Stimulated activated CD4-positive, alpha-beta T cell treated with anti-CD3 and anti-CD28 coated beads, Interleukin-2, amount 100 ng/mL, for 4 hours (primary cell): ENCODE results near the gene MYOM1.

Experiments
- DNase-seq: peaks from one replicate; pipeline ENCODE4 v3.0.0-alpha.2; 2020; ENCODE audit warnings: low read depth

Gene MYOM1

DNA sequence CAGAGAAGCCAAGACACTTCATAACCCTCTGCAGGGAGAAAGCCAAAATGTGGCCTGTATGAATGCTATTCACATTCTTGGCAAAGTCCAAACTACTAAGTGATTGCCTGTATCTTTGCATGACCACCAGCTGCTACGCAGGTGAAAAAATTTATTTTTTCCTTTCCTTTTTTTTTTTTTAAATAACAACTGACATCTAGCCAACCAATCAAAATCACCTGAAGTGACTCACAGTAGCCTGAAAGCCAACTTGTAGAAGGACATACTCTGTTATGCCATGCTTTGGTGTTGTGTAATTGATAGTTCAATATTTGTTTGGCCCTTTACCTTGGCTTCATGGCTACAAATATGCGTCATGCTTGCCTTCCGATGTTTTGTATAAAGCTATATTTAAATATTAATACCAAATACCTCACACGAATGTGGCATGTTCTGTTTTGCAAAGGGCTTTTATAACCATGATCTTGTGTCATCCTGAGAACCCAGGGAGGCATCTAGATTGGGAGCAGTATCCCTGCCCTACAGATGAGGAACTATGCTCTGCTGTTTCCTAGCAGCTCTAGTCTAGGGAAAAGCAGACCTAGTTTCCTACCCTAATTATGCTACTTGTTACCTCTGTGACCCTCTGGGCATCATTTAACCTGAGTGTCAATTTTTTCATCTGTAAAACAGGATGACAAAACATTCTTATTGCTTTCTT is 102.1 kb downstream of the MYOM1 start:
- DNase-seq = no peak

- no peak for DNase-seq
Observed at GRCh38 chr18:3115447-3116030, 104.2 kb downstream of the MYOM1 start.

GRCh38 chr18:3114451-3114850 is 105.3 kb downstream of the MYOM1 start:
- no peak for DNase-seq

- no peak for DNase-seq
Observed at GRCh38 chr18:3114026-3114425, 105.7 kb downstream of the MYOM1 start.

- no peak for DNase-seq
Observed at GRCh38 chr18:3111523-3112240, 108.1 kb downstream of the MYOM1 start.

DNA sequence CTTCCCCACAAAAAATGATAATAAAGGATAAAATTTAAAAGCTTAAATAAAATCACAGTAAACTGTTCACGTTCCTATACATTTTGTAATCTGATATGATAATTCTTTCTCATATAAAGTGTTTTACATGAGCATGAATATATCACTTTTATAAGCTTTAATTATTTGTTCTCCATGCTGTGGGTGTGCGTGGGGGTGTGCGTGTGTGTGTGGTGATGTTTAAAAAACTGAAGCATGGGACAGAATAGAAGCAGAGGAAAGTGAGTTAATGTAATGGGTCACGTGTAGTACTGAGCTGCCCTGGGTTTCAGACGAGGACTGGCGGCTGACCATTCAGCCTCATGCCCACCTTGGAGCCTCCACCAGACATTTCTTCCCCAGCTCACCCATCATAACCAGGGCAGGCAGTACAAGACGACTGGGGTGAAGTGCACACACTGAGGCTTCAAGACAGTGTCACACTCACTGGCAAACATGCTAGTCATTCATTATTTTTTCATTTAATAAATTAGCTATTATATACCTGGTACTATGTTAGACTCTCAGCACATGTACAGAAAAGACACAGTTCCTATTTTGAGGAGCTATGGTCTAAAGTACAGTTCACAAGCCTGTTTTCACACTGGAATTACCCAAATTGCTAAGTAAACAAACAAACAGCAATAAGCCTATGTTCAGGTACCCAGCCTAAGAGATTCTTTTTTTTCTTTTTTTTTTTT is 109.6 kb downstream of the MYOM1 start:
- DNase-seq = no peak

- no peak for DNase-seq
Observed at GRCh38 chr18:3107740-3108151, 112.0 kb downstream of the MYOM1 start.

- no peak for DNase-seq
Observed at GRCh38 chr18:3104190-3105054, 115.3 kb downstream of the MYOM1 start.

- DNase-seq = no peak
Observed at GRCh38 chr18:3103576-3103975, 116.2 kb downstream of the MYOM1 start.

DNA sequence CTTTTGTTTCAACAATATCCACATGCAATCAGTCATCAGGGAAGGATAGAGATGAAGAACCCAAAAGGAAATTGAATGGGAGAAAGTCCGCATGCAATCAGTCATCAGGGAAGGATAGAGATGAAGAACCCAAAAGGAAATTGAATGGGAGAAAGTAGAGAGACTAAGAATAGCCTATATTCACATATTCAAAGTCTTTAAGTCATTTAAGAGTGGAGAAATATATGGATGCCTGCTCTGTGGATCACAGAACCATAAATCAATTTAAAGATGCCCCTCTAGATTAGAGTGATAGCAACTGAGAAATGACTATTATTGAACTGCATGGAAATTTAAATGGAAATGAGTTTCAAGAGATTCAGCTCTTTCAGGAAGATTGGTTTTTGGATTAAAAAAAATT is 116.8 kb downstream of the MYOM1 start:
- no peak for DNase-seq

DNA sequence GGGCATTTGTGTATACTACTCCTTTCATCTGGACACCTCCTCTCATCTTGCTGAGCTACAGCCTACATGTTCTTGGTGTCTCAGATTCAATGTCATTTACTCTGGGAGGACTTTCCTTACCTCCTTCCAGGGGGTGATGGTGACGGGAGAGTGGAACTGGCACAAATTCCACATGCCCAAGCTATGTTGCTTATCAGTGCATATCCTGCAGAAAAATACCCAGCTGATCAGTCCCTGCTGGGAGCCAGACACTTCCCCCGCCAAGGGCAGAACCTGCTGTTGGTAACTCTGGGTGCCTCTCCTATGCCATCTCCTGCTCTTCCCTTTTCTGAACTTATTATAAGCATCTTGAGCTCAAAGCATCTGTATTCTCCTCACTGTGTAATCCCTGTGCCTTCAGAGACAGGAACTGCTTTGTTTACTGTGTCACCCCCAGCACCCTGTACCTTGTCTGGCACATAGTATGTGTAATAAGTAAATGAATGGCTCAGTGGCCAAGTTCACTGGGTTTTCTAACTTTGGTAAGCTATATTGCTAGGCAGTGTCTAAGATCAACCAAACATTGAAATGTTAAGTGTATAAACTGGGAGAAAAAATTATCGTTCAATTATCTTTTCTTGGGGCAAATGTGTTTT is 119.2 kb downstream of the MYOM1 start:
- DNase-seq = no peak

DNA sequence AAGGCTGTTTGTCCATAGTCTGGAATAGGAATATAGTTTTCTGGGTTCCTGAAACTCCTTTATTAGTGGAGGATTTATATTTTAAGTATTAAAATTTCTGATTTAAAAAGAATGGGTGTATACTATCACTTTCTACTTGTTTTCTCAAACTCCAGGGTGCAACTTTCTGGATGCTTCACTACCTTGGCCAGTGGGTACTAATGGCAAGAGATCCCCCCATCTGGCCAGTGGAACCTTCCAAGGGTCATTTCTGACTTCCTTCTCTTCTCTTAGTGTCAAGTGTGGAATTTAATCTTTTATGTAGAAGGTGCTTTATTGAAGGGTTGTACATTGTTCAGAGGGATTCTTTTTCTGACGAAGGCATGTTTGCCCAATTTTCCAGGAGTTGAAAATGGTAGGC is 120.4 kb downstream of the MYOM1 start:
- no peak for DNase-seq

DNA sequence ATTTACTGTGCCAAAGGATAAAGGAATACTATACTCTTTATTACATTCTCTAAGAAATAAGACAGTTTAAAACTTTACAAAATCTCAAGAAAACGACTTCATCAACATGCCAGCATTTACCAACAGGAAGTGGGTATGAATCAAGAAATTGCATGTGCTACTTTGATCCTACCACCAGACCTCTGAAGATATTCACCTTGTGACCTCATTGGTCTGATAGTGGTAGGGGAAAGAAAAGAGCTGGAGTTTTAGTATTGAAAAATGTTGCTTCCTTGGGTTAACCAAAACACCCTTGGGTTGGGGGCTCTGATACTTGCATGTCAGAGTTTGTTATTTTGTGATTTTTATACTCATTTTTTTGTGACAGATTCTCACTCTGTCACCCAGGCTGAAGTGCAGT is 122.7 kb downstream of the MYOM1 start:
- DNase-seq = no peak

- no peak for DNase-seq
Observed at GRCh38 chr18:3095921-3096320, 123.8 kb downstream of the MYOM1 start.

DNA sequence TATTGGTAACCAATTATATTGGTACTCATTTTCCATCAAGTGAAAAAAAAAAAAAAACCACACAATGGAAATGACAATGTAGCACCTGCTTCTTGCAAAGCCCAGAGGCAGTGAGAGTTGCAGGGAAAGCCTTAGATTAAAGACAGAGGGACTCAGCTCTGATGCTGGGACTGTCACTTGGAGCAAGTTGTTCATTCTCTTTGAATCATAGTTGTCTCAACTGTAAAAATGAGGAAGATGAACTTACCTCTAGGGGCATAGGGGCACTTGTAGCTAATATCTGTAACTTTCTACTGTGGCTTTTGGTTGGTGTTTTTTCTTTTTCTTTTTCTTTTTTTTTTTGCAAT is 125.5 kb downstream of the MYOM1 start:
- DNase-seq = no peak

DNA sequence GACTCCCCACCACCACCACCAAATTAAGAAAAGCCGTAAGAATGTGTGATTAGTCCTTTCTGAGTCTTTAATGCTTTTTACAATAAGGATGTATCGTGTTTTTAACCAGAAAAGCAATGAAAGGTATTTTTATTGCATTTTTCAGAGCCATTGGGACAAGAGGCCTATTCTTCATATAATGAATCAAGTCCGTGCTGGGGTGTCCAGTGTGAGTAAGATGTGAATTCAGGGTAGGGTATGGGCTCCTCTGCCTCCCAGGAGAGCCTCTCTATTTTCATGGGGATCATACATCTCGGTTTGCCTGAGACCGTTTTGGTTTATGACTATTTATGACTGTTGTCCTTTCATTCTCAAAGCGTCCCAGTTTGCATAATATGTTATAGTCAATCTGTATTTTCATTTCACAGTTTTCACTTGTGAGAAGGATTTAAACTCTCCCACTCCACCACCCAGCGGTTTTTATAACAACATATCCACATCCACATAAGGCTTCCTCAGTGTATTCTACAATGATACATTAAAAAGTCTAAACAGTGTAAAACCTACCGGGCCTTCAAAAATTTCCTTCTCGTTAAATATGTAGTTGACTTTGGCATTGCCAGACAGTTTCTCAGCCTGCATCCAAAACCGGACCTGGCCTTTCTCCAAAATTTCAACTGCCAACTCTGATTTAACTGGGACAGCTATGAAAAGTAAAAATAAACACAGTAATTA is 126.0 kb downstream of the MYOM1 start:
- DNase-seq = no peak

DNA sequence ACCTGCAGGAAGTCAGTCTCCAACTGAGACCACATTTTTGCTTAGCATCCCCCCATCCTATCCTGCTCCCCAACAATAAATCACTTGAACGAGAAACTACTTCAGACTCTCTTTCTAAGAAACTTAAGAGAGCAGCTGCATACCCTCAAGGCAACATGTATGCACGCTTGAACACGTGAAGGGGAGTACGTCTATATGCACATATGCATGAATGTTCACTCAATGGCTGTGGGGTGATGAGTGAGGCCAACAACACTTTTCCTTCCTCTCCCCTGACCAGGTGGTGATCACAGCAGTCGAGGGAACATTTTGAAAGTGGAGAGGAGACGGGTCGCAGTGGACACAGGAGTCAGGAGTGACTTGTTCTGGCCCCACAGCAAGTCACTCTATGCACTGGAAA is 127.0 kb downstream of the MYOM1 start:
- no peak for DNase-seq

GRCh38 chr18:3089579-3089978 is 130.2 kb downstream of the MYOM1 start:
- no peak for DNase-seq

DNA sequence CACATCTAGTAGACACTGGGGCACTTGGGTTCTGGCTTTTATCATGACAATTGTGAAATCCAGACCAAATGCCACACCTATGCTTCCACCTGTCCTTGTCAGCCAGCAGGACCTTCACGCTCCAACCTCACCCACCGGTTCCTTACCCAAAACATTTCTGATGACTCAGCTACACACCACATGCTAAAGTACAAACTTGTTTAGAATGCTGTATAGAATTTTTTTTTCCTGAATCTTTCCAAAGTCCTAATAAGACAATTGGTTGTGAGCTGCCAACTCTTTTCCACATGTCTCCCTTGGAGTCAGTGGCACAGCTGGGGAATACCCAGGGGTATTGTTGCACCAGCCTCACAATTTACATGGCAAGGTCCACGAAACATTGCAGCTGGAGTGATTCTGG is 131.3 kb downstream of the MYOM1 start:
- no peak for DNase-seq

- no peak for DNase-seq
Observed at GRCh38 chr18:3086871-3087270, 132.9 kb downstream of the MYOM1 start.

GRCh38 chr18:3085612-3086011 is 134.2 kb downstream of the MYOM1 start:
- no peak for DNase-seq
